IMR-90 (cell line): ENCODE measurements around the gene FATE1. TPM values are rescaled to one million over a fixed set of nuclear protein-coding genes. Genes with fewer than 3 reads are reported as not detected.

Source experiments
- ATAC-seq: fragments of 200-7000 bp; cut with Tn5 transposase; 2 replicates; pipeline ENCODE4 v1.9.1; 2020; ENCODE audit warnings: low read depth, mild to moderate bottlenecking, moderate library complexity
- BruUV-seq: library from RNA; stranded (reverse); fragments of 400-500 nt; replicated peaks from 2 replicates; lab custom pipeline; 2021; lab: Mats Ljungman, UMichigan
- CTCF ChIA-PET: fragments of 300-600 bp; formaldehyde crosslinking; extraction: SDS; loops from one replicate; lab custom pipeline; 2021; ENCODE audit warnings: antibody characterized with exemption; lab: Yijun Ruan, JAX
- POLR2A ChIA-PET: fragments of 300-600 bp; sonication (Branson Sonifier 250); formaldehyde crosslinking; loops from one replicate; lab custom pipeline; 2022; ENCODE audit warnings: antibody characterized with exemption; ENCODE audit not compliant: unreplicated experiment; lab: Charles Lee
- DNase-seq: peaks from one replicate; pipeline ENCODE4 v3.0.0; 2013
- H2AFZ ChIP-seq: replicated peaks from 2 replicates; pipeline ENCODE3; 2013; ENCODE audit warnings: low read length, mild to moderate bottlenecking; ENCODE audit not compliant: poor library complexity
- H2AK5ac ChIP-seq: 2 replicates; pipeline ENCODE4 v1.6.1; 2013; ENCODE audit warnings: low read depth, low read length, inconsistent platforms
- H2AK9ac ChIP-seq: replicated peaks from 2 replicates; pipeline ENCODE3; 2013; ENCODE audit warnings: mild to moderate bottlenecking, low read depth, low read length, moderate library complexity; ENCODE audit not compliant: poor library complexity
- H2BK120ac ChIP-seq: 2 replicates; pipeline ENCODE4 v1.6.1; 2013; ENCODE audit warnings: low read depth, low read length, inconsistent platforms
- H2BK15ac ChIP-seq: 3 replicates; pipeline ENCODE4 v1.6.1; 2013; ENCODE audit warnings: low read depth, low read length, inconsistent platforms
- H2BK20ac ChIP-seq: 2 replicates; pipeline ENCODE4 v1.6.1; 2013; ENCODE audit warnings: low read depth, mild to moderate bottlenecking, inconsistent platforms, low read length, moderate library complexity
- H2BK5ac ChIP-seq: 2 replicates; pipeline ENCODE4 v1.6.1; 2013; ENCODE audit warnings: mild to moderate bottlenecking, low read depth, low read length, inconsistent platforms; ENCODE audit not compliant: poor library complexity, severe bottlenecking
- H3K14ac ChIP-seq: replicated peaks from 2 replicates; pipeline ENCODE4 v1.6.1; 2013; ENCODE audit warnings: low read depth, low read length, inconsistent platforms
- H3K18ac ChIP-seq: 2 replicates; pipeline ENCODE4 v1.6.1; 2013; ENCODE audit warnings: low read depth, low read length, control low read depth
- H3K23ac ChIP-seq: 2 replicates; pipeline ENCODE4 v1.6.1; 2013; ENCODE audit warnings: low read depth, low read length, inconsistent platforms
- H3K27ac ChIP-seq: 2 replicates; pipeline ENCODE4 v1.5.1; 2013; ENCODE audit warnings: mild to moderate bottlenecking, control low read depth, low read length; ENCODE audit not compliant: insufficient read depth
- H3K27me3 ChIP-seq: 2 replicates; pipeline ENCODE4 v1.6.1; 2013; ENCODE audit warnings: low read length; ENCODE audit not compliant: control insufficient read depth, insufficient read depth
- H3K36me3 ChIP-seq: 2 replicates; pipeline ENCODE4 v1.6.1; 2013; ENCODE audit warnings: low read length, mixed read lengths; ENCODE audit not compliant: control insufficient read depth, insufficient read depth
- H3K4ac ChIP-seq: 2 replicates; pipeline ENCODE4 v1.6.1; 2013; ENCODE audit warnings: low read depth, low read length, inconsistent platforms
- H3K4me1 ChIP-seq: 2 replicates; pipeline ENCODE4 v1.6.1; 2013; ENCODE audit warnings: low read length, mixed read lengths; ENCODE audit not compliant: control insufficient read depth, insufficient read depth
- H3K4me2 ChIP-seq: 2 replicates; pipeline ENCODE4 v1.6.1; 2013; ENCODE audit warnings: low read depth, mild to moderate bottlenecking, control low read depth, low read length, moderate library complexity
- H3K4me3 ChIP-seq: 2 replicates; pipeline ENCODE4 v1.5.1; 2013; ENCODE audit warnings: low read depth, mild to moderate bottlenecking, control low read depth, low read length, moderate library complexity; ENCODE audit not compliant: insufficient read depth
- H3K56ac ChIP-seq: 2 replicates; pipeline ENCODE4 v1.6.1; 2013; ENCODE audit warnings: low read length, inconsistent platforms; ENCODE audit not compliant: insufficient read depth; ENCODE audit errors: extremely low read depth
- H3K79me1 ChIP-seq, 2 experiments: 2 replicates each; pipeline ENCODE4 v1.6.1; 2013; ENCODE audit warnings: low read length in 2 of 2, inconsistent platforms in 1 of 2, low read depth in 1 of 2
- H3K9ac ChIP-seq: 2 replicates; pipeline ENCODE4 v1.6.1; 2013; ENCODE audit warnings: low read depth, low read length, control low read depth
- H3K9me1 ChIP-seq: 2 replicates; pipeline ENCODE4 v1.6.1; 2013; ENCODE audit warnings: low read length, inconsistent platforms; ENCODE audit not compliant: insufficient read depth
- H3K9me3 ChIP-seq: 2 replicates; pipeline ENCODE4 v1.6.1; 2013; ENCODE audit warnings: low read length; ENCODE audit not compliant: control insufficient read depth, insufficient read depth
- H4K20me1 ChIP-seq: 2 replicates; pipeline ENCODE4 v1.6.1; 2013; ENCODE audit warnings: low read length, inconsistent platforms; ENCODE audit not compliant: insufficient read depth
- H4K5ac ChIP-seq: 2 replicates; pipeline ENCODE4 v1.6.1; 2013; ENCODE audit warnings: mild to moderate bottlenecking, low read depth, low read length, control low read depth
- H4K8ac ChIP-seq, 2 experiments: 2 replicates each; pipeline ENCODE4 v1.6.1; 2013; ENCODE audit warnings: low read depth in 2 of 2, low read length in 2 of 2, control low read depth in 1 of 2, inconsistent platforms in 1 of 2
- H4K91ac ChIP-seq: 2 replicates; pipeline ENCODE4 v1.6.1; 2013; ENCODE audit warnings: low read depth, low read length, inconsistent platforms; ENCODE audit not compliant: insufficient read depth
- NFE2L2 ChIP-seq: fragments of 150-350 bp; IDR thresholded peaks from 2 replicates; pipeline ENCODE4 v1.6.1; 2016; ENCODE audit warnings: low read depth, mild to moderate bottlenecking, low read length
- POLR2A ChIP-seq: IDR thresholded peaks from 2 replicates; pipeline ENCODE4 v1.6.1; 2012; ENCODE audit warnings: mild to moderate bottlenecking, low read depth, low read length
- RAD21 ChIP-seq: IDR thresholded peaks from 2 replicates; pipeline ENCODE4 v1.6.1; 2012; ENCODE audit warnings: low read length, improper control_type of control experiment
- WGBS, 2 experiments: methylation state at CpG; one replicate each; pipeline versions ENCODE4 v1.1.5 to v1.1.7; 2013; ENCODE audit warnings: missing lambda C conversion rate in 2 of 2; ENCODE audit not compliant: insufficient read length in 1 of 2; ENCODE audit errors: extremely low coverage in 2 of 2; 5-methylcytosine and 5-hydroxymethylcytosine counted together
- dilution Hi-C: fragments of 300-500 bp; cut with HindIII; formaldehyde crosslinking; loops from one replicate; pipeline ENCODE4 v1.14.3; 2018; ENCODE audit warnings: low sequenced_read_pairs; ENCODE audit not compliant: unreplicated experiment
- in situ Hi-C: fragments of 300-500 bp; cut with MboI; formaldehyde crosslinking; loops from 3 replicates; pipeline ENCODE4 v1.14.3; 2019; ENCODE audit warnings: low sequenced_read_pairs, inconsistent platforms, mixed read lengths
- intact Hi-C: fragments of 100-400 bp; cut with micrococcal nuclease; formaldehyde crosslinking; loops from 2 replicates; pipeline ENCODE4 v1.10.0; 2022
- polyA plus RNA-seq, 3 experiments: library from polyadenylated mRNA; depleted of rRNA; stranded (reverse); fragments of >200 nt; gene quantifications; 2 replicates each; pipeline ENCODE4 v1.2.3, GENCODE V29; 2012; ENCODE audit warnings: low replicate concordance in 1 of 3
- total RNA-seq: library from RNA; depleted of rRNA; stranded (reverse); fragments of >200 nt; gene quantifications from 2 replicates; pipeline ENCODE4 v1.2.3, GENCODE V29; 2012

FATE1 gene
- total and polyA plus RNA-seq, 2 of the 4 experiments (the other 2 are of a cell fraction): not detected

DNA sequence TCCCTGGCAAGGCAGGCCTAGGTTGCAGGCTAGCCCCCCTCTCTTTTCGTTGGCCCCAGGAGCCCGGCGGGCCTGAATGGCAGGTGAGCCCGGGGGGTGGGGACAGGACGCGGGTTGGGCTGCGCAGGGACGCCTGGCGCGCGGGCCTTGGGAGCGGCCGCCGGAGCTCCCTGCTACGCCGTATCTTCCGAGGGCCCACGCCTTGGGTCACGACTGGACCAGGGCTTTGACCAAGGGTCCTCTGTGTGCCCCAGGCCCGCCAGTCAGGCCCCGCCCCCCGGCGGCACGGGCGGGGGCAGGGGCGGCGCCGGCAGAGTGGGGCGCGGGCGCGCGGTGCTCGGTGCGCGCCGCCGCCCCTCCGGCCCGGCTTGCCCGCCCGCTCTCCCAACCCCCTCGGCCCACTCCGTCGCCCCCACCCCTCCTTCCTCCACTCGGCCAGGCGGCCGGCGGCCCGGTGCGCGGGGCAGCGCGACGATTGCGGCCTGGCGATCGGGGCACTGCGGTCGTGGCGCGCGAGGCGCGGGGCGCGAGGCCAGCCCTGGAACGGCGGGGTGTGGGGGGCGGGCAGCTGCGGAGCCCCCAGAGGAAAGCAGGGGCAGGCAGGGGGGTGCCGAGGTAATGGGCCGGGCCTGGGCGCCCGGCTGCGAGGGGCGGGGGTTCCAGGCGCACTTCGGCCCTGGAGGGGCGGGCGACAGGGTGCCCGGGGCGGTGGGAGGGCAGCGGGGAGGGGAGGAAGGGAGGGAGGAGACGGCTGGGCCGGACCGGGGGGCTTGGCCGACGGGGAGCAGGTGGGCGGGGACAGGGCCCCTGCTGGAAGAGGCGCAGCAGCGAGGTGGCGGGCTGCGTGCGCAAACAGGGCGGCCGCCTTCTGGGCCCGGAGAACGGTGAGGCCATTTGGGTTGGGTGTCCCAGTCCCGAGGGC lies 20.9 kb upstream of the FATE1 start, which contains the start of gene PRRG3:
TSS of gene PRRG3 (plus strand) at position 798 of the 922 bp plus-strand sequence. CDS start 3,357 bp downstream, outside the sequence.
- no peak within 1 kb of the TSS for H2AK5ac ChIP-seq
- no TSS peak for BruUV-seq
- ChIA-PET POLR2A (no interaction called here), CTCF (no interaction called here)
- no peak within 1 kb of the TSS for H3K4me3 ChIP-seq
- no peaks in the 10 kb centered on the region for H4K20me1 ChIP-seq
- no peak within 1 kb of the TSS for H3K14ac ChIP-seq
- DNase-seq (no peak), ATAC-seq (no peak)
- H3K4me1 ChIP-seq: no peaks in the 10 kb centered on the region
- no peak within 1 kb of the TSS for H2AK9ac ChIP-seq
- no peaks in the 10 kb centered on the region for H3K27me3 ChIP-seq
- H3K9me1 ChIP-seq: no peaks in the 10 kb centered on the region
- WGBS, 2 experiments: 46% methylated on average over 37 of the region's 100 CpGs; no CpG with 5 or more reads in 1 of the 2 experiments
- intact Hi-C loops (no loop called here), in situ Hi-C loops (loop anchor here (25.0 kb wide), 1 partner anchor 533 kb away; no protein-coding TSS in a partner anchor), dilution Hi-C loops (no loop called here)
- no peak within 1 kb of the TSS for H2BK15ac ChIP-seq
- no peaks in the 10 kb centered on the region for H3K36me3 ChIP-seq
- H2BK5ac ChIP-seq: no peak within 1 kb of the TSS
- H2BK20ac ChIP-seq: no peak within 1 kb of the TSS
- H4K5ac ChIP-seq: no peak within 1 kb of the TSS
- H3K4me2 ChIP-seq: no peak within 1 kb of the TSS
- no peak within 1 kb of the TSS for H3K4ac ChIP-seq
- H3K9ac ChIP-seq: no peak within 1 kb of the TSS
- no peak for TF ChIP-seq RAD21
- TF ChIP-seq NFE2L2: no peak
- no peak for TF ChIP-seq POLR2A
- H4K91ac ChIP-seq: no peak within 1 kb of the TSS
- no peak within 1 kb of the TSS for H3K56ac ChIP-seq
- H3K27ac ChIP-seq: no peak within 1 kb of the TSS
- peaks cover 16% of the 10 kb centered on the region; the same call in 1 of the 2 replicates for H3K9me3 ChIP-seq
- no peaks in the 10 kb centered on the region for H3K79me1 ChIP-seq
- no peak within 1 kb of the TSS for H2AFZ ChIP-seq
- no peak within 1 kb of the TSS for H3K23ac ChIP-seq
- H3K18ac ChIP-seq: no peak within 1 kb of the TSS
- H2BK120ac ChIP-seq: no peak within 1 kb of the TSS
- no peak within 1 kb of the TSS for H4K8ac ChIP-seq
